GM19023 (cell line): Measurements from ENCODE around the gene SULT1C3.

Experiments used
- ATAC-seq: cut with Tn5 transposase; IDR thresholded peaks from one replicate; pipeline ENCODE4 v1.9.1; 2021; ENCODE audit warnings: mild to moderate bottlenecking, moderate library complexity; ENCODE audit not compliant: unreplicated experiment

The SULT1C3 gene

DNA sequence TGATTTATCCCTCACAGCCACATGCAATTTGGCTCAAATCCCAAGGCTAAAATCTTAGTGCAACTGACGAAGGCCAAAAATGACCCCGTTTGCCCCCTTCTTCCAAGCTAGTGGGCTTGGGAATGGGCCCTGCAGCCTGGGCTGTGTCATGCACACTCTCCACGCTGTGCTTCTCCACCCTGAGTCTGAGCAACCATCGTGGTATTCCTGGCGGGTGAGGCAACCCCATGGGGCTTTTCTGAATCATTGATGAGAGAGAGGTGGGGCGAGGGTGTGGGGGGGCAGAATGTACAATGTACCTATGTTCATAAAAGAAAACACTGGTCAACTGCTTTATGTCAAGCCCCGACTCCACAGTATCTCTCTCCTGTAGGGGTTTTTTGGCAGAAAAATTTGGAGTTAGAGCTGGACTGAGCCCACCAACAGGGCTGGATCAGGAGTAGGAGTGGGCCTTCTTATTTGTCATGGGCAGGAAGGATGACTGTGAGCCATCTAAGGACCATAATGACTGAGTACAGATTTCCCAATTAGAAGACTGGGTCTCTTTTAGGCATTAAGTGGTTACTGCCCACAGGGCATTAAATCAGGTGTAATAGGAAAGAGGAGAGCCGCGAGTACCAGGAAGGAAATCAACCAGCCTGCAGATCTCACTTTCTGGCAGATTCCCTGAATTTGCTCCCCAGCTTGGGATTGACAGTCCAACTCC lies 57.8 kb downstream of the SULT1C3 start:
- no peak for ATAC-seq

DNA sequence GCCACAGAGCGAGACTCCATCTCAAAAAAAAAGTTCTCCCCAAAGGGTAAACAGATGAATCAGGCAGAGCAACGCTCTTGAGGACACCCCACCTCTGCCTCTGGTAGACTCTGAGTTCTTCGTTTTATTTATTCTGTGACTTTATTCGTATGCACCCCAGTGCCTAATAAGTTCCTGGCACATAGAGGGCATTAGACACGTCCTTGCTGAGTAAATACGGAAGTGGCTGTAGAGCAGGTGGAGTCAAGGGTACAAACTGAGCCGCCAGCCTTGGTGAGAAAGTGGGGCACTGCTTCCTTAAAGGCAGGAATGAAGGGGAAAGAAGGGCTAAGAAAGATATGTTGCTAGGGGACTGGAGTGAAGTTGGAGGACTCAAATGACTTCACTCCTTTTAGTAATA lies 61.8 kb downstream of the SULT1C3 start:
- no peak for ATAC-seq

- no peak for ATAC-seq
Measured at GRCh38 chr2:108304975-108305374, 65.2 kb downstream of the SULT1C3 start.

GRCh38 chr2:108305901-108306300 lies 66.1 kb downstream of the SULT1C3 start:
- ATAC-seq: no peak

DNA sequence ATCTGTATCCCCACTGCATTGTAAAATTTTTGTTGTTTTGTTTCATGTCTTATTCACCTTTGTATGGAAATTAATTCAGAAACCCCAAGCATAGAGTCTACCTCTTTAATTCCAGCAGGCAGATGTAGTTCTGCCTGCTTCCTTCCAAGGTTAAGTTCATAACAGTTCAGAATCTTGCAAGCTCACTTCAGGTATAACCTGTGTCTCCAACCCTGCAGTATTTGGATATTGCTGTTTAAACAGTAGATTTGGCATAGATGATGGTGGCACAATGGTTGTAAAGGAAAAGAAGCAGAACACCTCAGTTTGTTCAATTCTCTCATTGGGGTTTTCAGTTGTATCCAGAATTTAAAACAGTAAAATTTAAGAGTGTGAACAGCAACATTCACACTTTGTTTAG lies 70.1 kb downstream of the SULT1C3 start:
- ATAC-seq: no peak
